Tibial nerve (tissue), 4 donors: ENCODE measurements around the gene NLRP2B. TPM values are rescaled to one million over a fixed set of nuclear protein-coding genes. Genes with fewer than 3 reads are reported as not detected.

ENCODE experiments used
- DNase-seq, 2 donors: peaks; one replicate each; pipeline ENCODE4 v3.0.0-alpha.2; 2019; ENCODE audit warnings: low spot score in 2 of 2
- H3K27ac ChIP-seq, 4 donors: fragments of 200-600 bp; sonication (generic) in 3 of 4; one replicate each; pipeline ENCODE4 v1.5.1; 2017 to 2019; ENCODE audit warnings: mild to moderate bottlenecking in 1 of 4
- H3K27me3 ChIP-seq, 2 donors: fragments of 200-600 bp; sonication (generic) in 1 of 2; one replicate each; pipeline versions ENCODE4 v1.5.1 to v1.6.0; 2017 to 2019
- H3K36me3 ChIP-seq, 3 donors: fragments of 200-600 bp; sonication (generic); one replicate each; pipeline ENCODE4 v1.5.1; 2018 to 2019
- H3K4me1 ChIP-seq, 4 donors: fragments of 200-600 bp; sonication (generic) in 3 of 4; one replicate each; pipeline ENCODE4 v1.5.1; 2017 to 2019
- H3K4me3 ChIP-seq, 4 donors: fragments of 200-600 bp; sonication (generic) in 3 of 4; one replicate each; pipeline ENCODE4 v1.5.1; 2017 to 2019; ENCODE audit warnings: mild to moderate bottlenecking in 1 of 4, moderate library complexity in 1 of 4
- H3K9me3 ChIP-seq, 4 donors: fragments of 200-600 bp; sonication (generic) in 3 of 4; one replicate each; pipeline ENCODE4 v1.5.1; 2017 to 2019
- EP300 ChIP-seq, 2 donors: sonication (generic); formaldehyde crosslinking; IDR thresholded peaks; one replicate each; pipeline ENCODE4 v1.6.1; 2017; ENCODE audit warnings: antibody characterized with exemption in 2 of 2, mild to moderate bottlenecking in 1 of 2
- POLR2A ChIP-seq, 2 donors: fragments of 450-650 bp; IDR thresholded peaks; one replicate each; pipeline ENCODE4 v1.6.1; 2017; ENCODE audit warnings: antibody characterized with exemption in 2 of 2, mild to moderate bottlenecking in 2 of 2, moderate library complexity in 2 of 2
- WGBS, 2 donors: methylation state at CpG; one replicate each; pipeline ENCODE4 v1.1.5; 2018; 5-methylcytosine and 5-hydroxymethylcytosine counted together
- total RNA-seq, 4 donors: library from RNA; depleted of rRNA; stranded (reverse); fragments of >200 nt; gene quantifications; one replicate each; pipeline ENCODE4 v1.1.0, GENCODE V29; 2016
- TF ChIP-seq, protein P1 (sequence below), 5 experiments: fragments of 200-600 bp in 3 of 5; fragments of 450-650 bp in 2 of 5; sonication (generic) in 3 of 5; IDR thresholded peaks; one replicate each; pipeline ENCODE4 v1.5.1; 2016 to 2019; ENCODE audit warnings: antibody characterized with exemption in 5 of 5, mild to moderate bottlenecking in 3 of 5, moderate library complexity in 2 of 5

NLRP2B gene
- total RNA-seq, 4 donors from 2014 or later: 0.22 to 0.39 TPM; not detected in 2

DNA sequence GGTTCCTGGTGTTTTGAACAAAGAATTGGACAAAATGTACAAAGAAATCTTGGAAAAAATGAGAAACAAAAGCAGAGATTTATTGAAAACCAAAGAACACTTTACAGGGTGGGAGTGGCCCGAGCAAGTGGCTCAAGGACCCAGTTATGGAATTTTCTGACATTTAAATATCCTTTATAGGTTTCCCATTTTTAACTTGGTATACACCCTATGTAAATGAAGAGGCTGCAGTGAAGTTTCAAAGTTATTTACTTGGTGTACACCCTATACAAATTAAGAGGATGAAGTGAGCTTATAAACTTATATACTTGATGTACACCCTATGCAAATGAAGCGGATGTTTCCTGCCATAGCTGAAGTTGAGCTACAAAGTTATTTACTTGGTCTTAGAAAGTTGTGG is 4.7 kb downstream of the NLRP2B start:
- Histone ChIP-seq H3K36me3 (no peaks in the 10 kb centered on the region), H3K9me3 (peaks cover 0 to 12% (median 3%) of the 10 kb centered on the region in 4 donors), H3K4me1 (no peaks in the 10 kb centered on the region), H3K27ac (no peak overlapping the region), H3K4me3 (no peak overlapping the region), H3K27me3 (no peaks in the 10 kb centered on the region)
- no peak for TF ChIP-seq POLR2A (IDR thresholded peaks at IDR 0.05)
- TF ChIP-seq, protein P1, sequence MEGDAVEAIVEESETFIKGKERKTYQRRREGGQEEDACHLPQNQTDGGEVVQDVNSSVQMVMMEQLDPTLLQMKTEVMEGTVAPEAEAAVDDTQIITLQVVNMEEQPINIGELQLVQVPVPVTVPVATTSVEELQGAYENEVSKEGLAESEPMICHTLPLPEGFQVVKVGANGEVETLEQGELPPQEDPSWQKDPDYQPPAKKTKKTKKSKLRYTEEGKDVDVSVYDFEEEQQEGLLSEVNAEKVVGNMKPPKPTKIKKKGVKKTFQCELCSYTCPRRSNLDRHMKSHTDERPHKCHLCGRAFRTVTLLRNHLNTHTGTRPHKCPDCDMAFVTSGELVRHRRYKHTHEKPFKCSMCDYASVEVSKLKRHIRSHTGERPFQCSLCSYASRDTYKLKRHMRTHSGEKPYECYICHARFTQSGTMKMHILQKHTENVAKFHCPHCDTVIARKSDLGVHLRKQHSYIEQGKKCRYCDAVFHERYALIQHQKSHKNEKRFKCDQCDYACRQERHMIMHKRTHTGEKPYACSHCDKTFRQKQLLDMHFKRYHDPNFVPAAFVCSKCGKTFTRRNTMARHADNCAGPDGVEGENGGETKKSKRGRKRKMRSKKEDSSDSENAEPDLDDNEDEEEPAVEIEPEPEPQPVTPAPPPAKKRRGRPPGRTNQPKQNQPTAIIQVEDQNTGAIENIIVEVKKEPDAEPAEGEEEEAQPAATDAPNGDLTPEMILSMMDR (IDR thresholded peaks at IDR 0.05): no peak
- no peak for TF ChIP-seq EP300 (IDR thresholded peaks at IDR 0.05)
- 75 to 83% methylated on average over 2 of the region's 2 CpGs for WGBS, 2 donors
- DNase-seq: no peak

DNA sequence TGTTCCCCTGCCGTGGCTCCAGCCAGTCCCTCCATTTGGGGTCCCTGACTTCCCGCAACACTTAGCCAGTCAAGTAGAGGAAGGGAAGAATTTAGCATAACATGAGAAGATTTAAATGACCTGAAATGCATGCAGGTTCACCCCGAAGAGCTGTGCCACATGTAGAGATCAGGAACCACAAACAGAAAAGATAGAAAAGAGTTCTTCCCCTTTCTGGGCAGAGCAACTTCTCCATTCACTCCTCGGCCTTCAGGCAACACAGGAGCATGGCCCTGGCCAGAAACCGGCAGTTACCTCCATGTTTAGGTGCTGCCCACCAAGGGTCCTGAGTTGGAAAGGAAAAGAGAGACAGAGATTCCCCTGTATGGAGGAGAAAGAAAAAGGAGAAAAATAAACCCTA is 5.2 kb downstream of the NLRP2B start:
- WGBS, 2 donors: 66 to 89% methylated on average over 5 of the region's 5 CpGs

DNA sequence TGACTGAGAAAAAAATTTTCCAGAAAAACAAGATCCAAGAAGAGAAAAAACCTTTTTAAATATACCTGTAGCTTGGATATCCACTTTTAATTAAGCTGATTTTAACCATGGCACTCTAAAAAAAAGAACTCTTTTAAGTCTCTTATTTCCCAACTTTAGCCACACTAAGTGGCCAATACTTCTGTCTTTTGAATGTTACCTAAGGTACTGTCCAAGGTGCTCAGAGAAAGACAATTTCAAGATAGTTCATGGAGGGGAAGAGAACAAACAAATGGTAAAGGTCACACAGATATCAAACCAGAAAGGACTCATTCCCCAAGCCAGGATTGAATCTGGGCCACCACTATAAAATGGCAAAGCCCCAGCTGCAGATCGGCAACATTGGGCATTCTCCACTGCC is 10.1 kb downstream of the NLRP2B start:
- Histone ChIP-seq H3K9me3 (peaks cover 0 to 11% (median 3%) of the 10 kb centered on the region in 4 donors), H3K4me1 (no peaks in the 10 kb centered on the region), H3K27me3 (no peaks in the 10 kb centered on the region), H3K27ac (no peak overlapping the region), H3K36me3 (no peaks in the 10 kb centered on the region), H3K4me3 (no peak overlapping the region)
- WGBS, 2 donors: 86 to 100% methylated on average over 1 of the region's 1 CpG
- DNase-seq: no peak
- TF ChIP-seq EP300 (IDR thresholded peaks at IDR 0.05) (no peak), POLR2A (IDR thresholded peaks at IDR 0.05) (no peak)
- TF ChIP-seq, protein P1 (IDR thresholded peaks at IDR 0.05): no peak

More for the DNA sequence above, 5.2 kb downstream of the NLRP2B start:
- H3K27ac ChIP-seq: no peak overlapping the region
- no peak for TF ChIP-seq POLR2A (IDR thresholded peaks at IDR 0.05)
- TF ChIP-seq, protein P1 (IDR thresholded peaks at IDR 0.05): no peak
- no peak for TF ChIP-seq EP300 (IDR thresholded peaks at IDR 0.05)
- H3K36me3 ChIP-seq: no peaks in the 10 kb centered on the region
- no peaks in the 10 kb centered on the region for H3K27me3 ChIP-seq
- H3K4me1 ChIP-seq: no peaks in the 10 kb centered on the region
- no peak overlapping the region for H3K4me3 ChIP-seq
- H3K9me3 ChIP-seq: peaks cover 0 to 12% (median 3%) of the 10 kb centered on the region in 4 donors
- no peak for DNase-seq

DNA sequence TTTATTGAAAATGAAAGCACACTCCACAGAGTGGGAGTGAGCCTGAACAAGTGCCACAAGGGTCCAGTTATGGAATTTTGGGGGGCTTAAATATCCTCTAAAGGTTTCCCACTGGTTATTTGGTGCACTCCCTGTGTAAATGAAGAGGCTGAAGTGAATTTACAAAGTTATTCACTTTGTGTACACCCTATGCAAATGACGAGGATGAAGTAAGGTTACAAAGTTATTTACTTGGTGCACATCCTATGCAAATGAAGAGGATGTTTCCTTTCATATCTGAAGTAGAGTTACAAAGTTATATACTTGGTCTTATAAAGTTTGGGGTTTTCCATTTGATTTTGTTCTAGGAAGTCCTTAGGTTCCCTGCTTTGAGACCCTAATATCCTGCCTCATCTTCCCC is 13.1 kb downstream of the NLRP2B start:
- no peak overlapping the region for H3K27ac ChIP-seq
- no peaks in the 10 kb centered on the region for H3K27me3 ChIP-seq
- no peak for DNase-seq
- no peak overlapping the region for H3K4me3 ChIP-seq
- WGBS, 2 donors: 59 to 75% methylated on average over 1 of the region's 1 CpG
- no peaks in the 10 kb centered on the region for H3K36me3 ChIP-seq
- TF ChIP-seq, protein P1 (IDR thresholded peaks at IDR 0.05): no peak
- no peak for TF ChIP-seq EP300 (IDR thresholded peaks at IDR 0.05)
- no peak for TF ChIP-seq POLR2A (IDR thresholded peaks at IDR 0.05)
- H3K4me1 ChIP-seq: no peaks in the 10 kb centered on the region
- no peaks in the 10 kb centered on the region for H3K9me3 ChIP-seq

DNA sequence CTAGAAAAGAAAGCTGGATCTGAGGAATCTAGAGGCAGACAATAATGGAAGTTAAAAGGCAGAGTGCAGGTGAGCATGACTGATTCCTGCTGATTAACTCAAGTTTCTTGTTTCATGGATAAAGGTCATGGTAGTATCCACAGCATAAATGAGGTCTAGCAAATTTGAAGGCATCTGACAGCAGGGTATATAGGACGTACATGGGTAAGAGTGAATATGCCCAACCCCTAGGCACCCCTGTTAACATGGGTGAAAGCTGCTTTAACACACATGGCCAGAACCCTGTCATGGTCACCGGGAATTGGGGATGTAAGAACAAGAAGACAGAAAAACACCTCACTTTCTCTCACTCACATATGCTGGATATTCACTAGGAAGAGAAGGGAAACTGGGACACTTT is 25.0 kb downstream of the NLRP2B start:
- H3K36me3 ChIP-seq: peaks cover 0 to 23% (median 0%) of the 10 kb centered on the region in 3 donors
- no peak for DNase-seq
- no peak overlapping the region for H3K4me3 ChIP-seq
- no peaks in the 10 kb centered on the region for H3K4me1 ChIP-seq
- no peak for TF ChIP-seq POLR2A (IDR thresholded peaks at IDR 0.05)
- TF ChIP-seq EP300 (IDR thresholded peaks at IDR 0.05): no peak
- TF ChIP-seq, protein P1 (IDR thresholded peaks at IDR 0.05): no peak
- WGBS, 2 donors: 76 to 87% methylated on average over 2 of the region's 2 CpGs
- H3K9me3 ChIP-seq: peaks cover 0 to 16% (median 4%) of the 10 kb centered on the region in 4 donors
- no peak overlapping the region for H3K27ac ChIP-seq
- H3K27me3 ChIP-seq: no peaks in the 10 kb centered on the region
